ENCODE measurements around the gene TPST2. TPM values are rescaled to one million over a fixed set of nuclear protein-coding genes. Genes with fewer than 3 reads are reported as not detected.

Gene TPST2
- total and polyA plus RNA-seq, 9 of the 15 experiments (the other 6 are each of a cell fraction or from before 2014, with no cell fraction given) = 14.2 to 123 (median 60.1) TPM

DNA sequence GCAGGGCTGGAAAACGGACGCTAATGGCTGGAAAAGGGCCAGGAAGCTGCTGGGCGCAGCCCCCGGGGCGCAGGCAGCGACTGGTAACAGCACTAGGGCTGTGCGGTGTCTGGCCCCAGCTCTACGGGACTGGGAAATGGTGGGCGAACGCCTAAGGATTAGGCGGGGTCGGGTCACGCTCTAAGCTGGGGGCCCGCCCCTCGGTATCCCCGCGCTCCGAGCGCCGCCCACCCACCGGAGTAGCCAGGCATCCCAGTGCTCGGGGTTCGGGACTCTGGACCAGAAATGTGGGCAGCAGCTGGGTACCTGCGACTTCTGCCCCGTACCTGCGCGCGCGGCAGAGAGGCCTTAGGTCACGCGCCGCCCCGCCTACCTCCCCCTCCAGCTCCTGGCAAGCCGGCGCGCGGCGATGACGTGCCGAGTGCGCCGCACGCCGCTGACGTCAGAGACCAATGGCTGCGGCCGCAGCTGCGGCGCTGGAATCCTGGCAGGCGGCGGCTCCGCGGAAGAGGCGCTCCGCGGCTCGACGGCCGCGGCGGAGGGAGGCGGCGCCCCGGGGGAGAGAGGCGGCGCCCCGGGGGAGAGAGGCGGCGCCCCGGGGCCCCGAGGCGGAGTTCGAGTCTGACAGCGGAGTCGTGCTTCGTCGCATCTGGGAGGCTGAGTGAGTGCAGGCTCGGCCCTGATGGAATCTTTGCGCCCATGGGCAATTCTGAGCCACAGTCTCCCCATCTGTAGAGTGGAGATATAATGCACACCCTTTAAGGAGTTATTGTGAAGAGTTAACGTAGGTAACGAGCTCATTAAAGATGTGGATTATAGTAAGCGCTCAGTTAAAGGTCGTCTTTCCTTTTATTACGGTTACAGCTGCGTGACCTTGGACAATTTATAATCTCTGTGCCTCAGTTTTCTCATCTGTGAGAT, 106.2 kb downstream of the TPST2 start, which contains the start of the genes HPS4 and SRRD (continued):
- TF ChIP-seq, protein P1, sequence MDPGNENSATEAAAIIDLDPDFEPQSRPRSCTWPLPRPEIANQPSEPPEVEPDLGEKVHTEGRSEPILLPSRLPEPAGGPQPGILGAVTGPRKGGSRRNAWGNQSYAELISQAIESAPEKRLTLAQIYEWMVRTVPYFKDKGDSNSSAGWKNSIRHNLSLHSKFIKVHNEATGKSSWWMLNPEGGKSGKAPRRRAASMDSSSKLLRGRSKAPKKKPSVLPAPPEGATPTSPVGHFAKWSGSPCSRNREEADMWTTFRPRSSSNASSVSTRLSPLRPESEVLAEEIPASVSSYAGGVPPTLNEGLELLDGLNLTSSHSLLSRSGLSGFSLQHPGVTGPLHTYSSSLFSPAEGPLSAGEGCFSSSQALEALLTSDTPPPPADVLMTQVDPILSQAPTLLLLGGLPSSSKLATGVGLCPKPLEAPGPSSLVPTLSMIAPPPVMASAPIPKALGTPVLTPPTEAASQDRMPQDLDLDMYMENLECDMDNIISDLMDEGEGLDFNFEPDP (CRISPR knock-in tag; IDR thresholded peaks at IDR 0.05) = no peak
- peak in 1 of 2 experiments; percentile 72; a peak in 1 of 4 replicates for TF ChIP-seq CSDE1 (IDR thresholded peaks at IDR 0.05)
- TF ChIP-seq JUN (IDR thresholded peaks at IDR 0.05; ENCODE audit: borderline replicate concordance, low read depth, low read length) = peak; percentile 61
- 0 out of 2 replicates have a peak, but pooled peaks have one; percentile 57 for TF ChIP-seq JUN (CRISPR knock-in tag; IDR thresholded peaks at IDR 0.05; ENCODE audit: borderline replicate concordance)
- 0 out of 2 replicates have a peak, but pooled peaks have one; percentile 40 for TF ChIP-seq GATAD2B (IDR thresholded peaks at IDR 0.05; ENCODE audit: borderline replicate concordance)
- TF ChIP-seq CREB5 (CRISPR knock-in tag; IDR thresholded peaks at IDR 0.05) = no peak
- peak; percentile 85 to 90 for TF ChIP-seq MAZ (CRISPR knock-in tag; conservative IDR thresholded peaks at IDR 0.05 in 1 of 2, IDR thresholded peaks at IDR 0.05 in 1 of 2)
- no peak for TF ChIP-seq BMI1 (IDR thresholded peaks at IDR 0.05; ENCODE audit: low read length)
- TF ChIP-seq, protein P2, sequence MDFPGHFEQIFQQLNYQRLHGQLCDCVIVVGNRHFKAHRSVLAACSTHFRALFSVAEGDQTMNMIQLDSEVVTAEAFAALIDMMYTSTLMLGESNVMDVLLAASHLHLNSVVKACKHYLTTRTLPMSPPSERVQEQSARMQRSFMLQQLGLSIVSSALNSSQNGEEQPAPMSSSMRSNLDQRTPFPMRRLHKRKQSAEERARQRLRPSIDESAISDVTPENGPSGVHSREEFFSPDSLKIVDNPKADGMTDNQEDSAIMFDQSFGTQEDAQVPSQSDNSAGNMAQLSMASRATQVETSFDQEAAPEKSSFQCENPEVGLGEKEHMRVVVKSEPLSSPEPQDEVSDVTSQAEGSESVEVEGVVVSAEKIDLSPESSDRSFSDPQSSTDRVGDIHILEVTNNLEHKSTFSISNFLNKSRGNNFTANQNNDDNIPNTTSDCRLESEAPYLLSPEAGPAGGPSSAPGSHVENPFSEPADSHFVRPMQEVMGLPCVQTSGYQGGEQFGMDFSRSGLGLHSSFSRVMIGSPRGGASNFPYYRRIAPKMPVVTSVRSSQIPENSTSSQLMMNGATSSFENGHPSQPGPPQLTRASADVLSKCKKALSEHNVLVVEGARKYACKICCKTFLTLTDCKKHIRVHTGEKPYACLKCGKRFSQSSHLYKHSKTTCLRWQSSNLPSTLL (IDR thresholded peaks at IDR 0.05) = no peak
- peak; percentile 70 for TF ChIP-seq MAX (CRISPR knock-in tag; IDR thresholded peaks at IDR 0.05)
- TF ChIP-seq MIER1 (IDR thresholded peaks at IDR 0.05; ENCODE audit: low read depth) = 0 out of 2 replicates have a peak, but pooled peaks have one; percentile 39
- no peak for TF ChIP-seq TCFL5 (CRISPR knock-in tag; conservative IDR thresholded peaks at IDR 0.05)
- TF ChIP-seq ZNF586 (CRISPR knock-in tag; conservative IDR thresholded peaks at IDR 0.05) = no peak
- TF ChIP-seq FOSL1 (tag; conservative IDR thresholded peaks at IDR 0.05) = peak; percentile 47
- TF ChIP-seq CCNT2 (IDR thresholded peaks at IDR 0.05; ENCODE audit: borderline replicate concordance, extremely low read depth, insufficient read length, low read depth, low read length) = peak; percentile 81
- peak; percentile 87 for TF ChIP-seq RBBP5 (IDR thresholded peaks at IDR 0.05; ENCODE audit: borderline replicate concordance, insufficient read depth, low read length, poor library complexity, severe bottlenecking)
- no peak for TF ChIP-seq ZSCAN29 (IDR thresholded peaks at IDR 0.05)
- TF ChIP-seq SNRNP70 (optimal IDR thresholded peaks at IDR 0.05; ENCODE audit: low read depth, low read length) = no peak
- no peak for TF ChIP-seq ZNF696 (CRISPR knock-in tag; conservative IDR thresholded peaks at IDR 0.05)
- TF ChIP-seq ZNF174 (CRISPR knock-in tag; IDR thresholded peaks at IDR 0.05) = no peak
- no peak for TF ChIP-seq FOXA1 (IDR thresholded peaks at IDR 0.05; ENCODE audit: borderline replicate concordance)
- TF ChIP-seq SPI1 (IDR thresholded peaks at IDR 0.05; ENCODE audit: borderline replicate concordance, low read depth, low read length) = no peak
- TF ChIP-seq FOXJ2 (tag; IDR thresholded peaks at IDR 0.05) = no peak
